Glomerular visceral epithelial cell (primary cell): Measurements from ENCODE around the gene CPSF3.

Experiments
- DNase-seq: peaks from one replicate; pipeline ENCODE4 v3.0.0-alpha.2; 2016; ENCODE audit errors: extremely low spot score

The CPSF3 gene

GRCh38 chr2:9517118-9517782 lies 93.8 kb downstream of the CPSF3 start:
- DNase-seq: no peak

- no peak for DNase-seq
These were observed 94.7 kb downstream of the CPSF3 start for GRCh38 chr2:9518163-9518562.

- DNase-seq: no peak
These were observed 95.3 kb downstream of the CPSF3 start for GRCh38 chr2:9518780-9519179.

- DNase-seq: no peak
These were observed 95.8 kb downstream of the CPSF3 start for GRCh38 chr2:9519250-9519649.
